Liver (tissue), 9 donors: ENCODE results near the gene PALLD. TPM values are rescaled to one million over a fixed set of nuclear protein-coding genes. Genes with fewer than 3 reads are reported as not detected.

Experiments used
- DNase-seq: peaks from one replicate; pipeline ENCODE4 v3.0.0-alpha.2; 2017; ENCODE audit warnings: low spot score
- H3K27ac ChIP-seq, 2 donors: one replicate each; pipeline ENCODE4 v1.7.0; 2013; ENCODE audit warnings: inconsistent platforms in 2 of 2, low read length in 2 of 2, control low read depth in 1 of 2, low read depth in 1 of 2, mild to moderate bottlenecking in 1 of 2
- H3K27me3 ChIP-seq, 4 donors: one replicate each; pipeline versions ENCODE4 v1.6.1 to v1.7.0; 2013; ENCODE audit warnings: low read length in 3 of 4, inconsistent platforms in 1 of 4, mild to moderate bottlenecking in 1 of 4, moderate library complexity in 1 of 4; ENCODE audit not compliant: control insufficient read depth in 4 of 4, insufficient read depth in 4 of 4
- H3K36me3 ChIP-seq, 4 donors: one replicate each; pipeline versions ENCODE4 v1.6.1 to v1.7.0; 2013; ENCODE audit warnings: low read length in 3 of 4, mild to moderate bottlenecking in 3 of 4, low read depth in 1 of 4, moderate library complexity in 1 of 4; ENCODE audit not compliant: control insufficient read depth in 4 of 4, insufficient read depth in 3 of 4
- H3K4me1 ChIP-seq, 4 donors: one replicate each; pipeline versions ENCODE4 v1.6.1 to v1.7.0; 2013; ENCODE audit warnings: low read length in 3 of 4, mild to moderate bottlenecking in 3 of 4, moderate library complexity in 1 of 4; ENCODE audit not compliant: control insufficient read depth in 4 of 4, insufficient read depth in 4 of 4
- H3K4me3 ChIP-seq, 3 donors: one replicate each; pipeline versions ENCODE4 v1.6.1 to v1.7.0; 2013; ENCODE audit warnings: low read length in 3 of 3, control low read depth in 1 of 3, low read depth in 1 of 3, mild to moderate bottlenecking in 1 of 3
- H3K9ac ChIP-seq, 2 donors: one replicate each; pipeline ENCODE4 v1.7.0; 2013; ENCODE audit warnings: low read length in 2 of 2, mild to moderate bottlenecking in 2 of 2, moderate library complexity in 2 of 2, control low read depth in 1 of 2, low read depth in 1 of 2
- H3K9me3 ChIP-seq, 4 donors: one replicate each; pipeline versions ENCODE4 v1.6.1 to v1.7.0; 2013; ENCODE audit warnings: low read length in 3 of 4; ENCODE audit not compliant: control insufficient read depth in 4 of 4
- EGR1 ChIP-seq, 2 donors: IDR thresholded peaks; 2 replicates each; pipeline ENCODE4 v1.6.1; 2016 to 2018; ENCODE audit warnings: antibody characterized with exemption in 2 of 2, low read depth in 2 of 2
- FOXA1 ChIP-seq: IDR thresholded peaks from 2 replicates; pipeline ENCODE4 v1.6.1; 2016; ENCODE audit warnings: antibody characterized with exemption
- GABPA ChIP-seq, 2 donors: IDR thresholded peaks in 1 of 2; conservative IDR thresholded peaks in 1 of 2; 2 replicates each; pipeline ENCODE4 v1.6.1; 2016; ENCODE audit warnings: antibody characterized with exemption in 2 of 2, mild to moderate bottlenecking in 1 of 2, moderate library complexity in 1 of 2
- HNF4A ChIP-seq, 2 donors: conservative IDR thresholded peaks; 2 replicates each; pipeline ENCODE4 v1.6.1; 2016; ENCODE audit warnings: antibody characterized with exemption in 2 of 2, mild to moderate bottlenecking in 2 of 2
- HNF4G ChIP-seq: IDR thresholded peaks from 2 replicates; pipeline ENCODE4 v1.6.1; 2016; ENCODE audit warnings: antibody characterized with exemption
- NR2F2 ChIP-seq: IDR thresholded peaks from 2 replicates; pipeline ENCODE4 v1.6.1; 2016; ENCODE audit warnings: antibody characterized with exemption
- RAD21 ChIP-seq, 2 donors: IDR thresholded peaks; 2 replicates each; pipeline ENCODE4 v1.6.1; 2016; ENCODE audit warnings: antibody characterized with exemption in 2 of 2, mild to moderate bottlenecking in 2 of 2
- RXRA ChIP-seq, 2 donors: IDR thresholded peaks; 2 replicates each; pipeline ENCODE4 v1.6.1; 2017 to 2018; ENCODE audit warnings: antibody characterized with exemption in 2 of 2, mild to moderate bottlenecking in 1 of 2
- SP1 ChIP-seq: IDR thresholded peaks from 2 replicates; pipeline ENCODE4 v1.6.1; 2018; ENCODE audit warnings: antibody characterized with exemption, mild to moderate bottlenecking
- TAF1 ChIP-seq: conservative IDR thresholded peaks from 2 replicates; pipeline ENCODE4 v1.6.1; 2016; ENCODE audit warnings: antibody characterized with exemption, mild to moderate bottlenecking
- YY1 ChIP-seq: IDR thresholded peaks from 2 replicates; pipeline ENCODE4 v1.6.1; 2016; ENCODE audit warnings: antibody characterized with exemption, mild to moderate bottlenecking
- WGBS: extraction: QIAGEN DNeasy Blood & Tissue Kit; methylation state at CpG from one replicate; pipeline ENCODE4 v1.1.7; 2013; 5-methylcytosine and 5-hydroxymethylcytosine counted together
- polyA plus RNA-seq, 2 donors: library from polyadenylated mRNA; stranded (reverse) in 1 of 2; unstranded in 1 of 2; fragments of 200-250 nt in 1 of 2; fragments of >200 nt in 1 of 2; fragmentation: Nextera tagmentation in 1 of 2; extraction: Ambion mirVana in 1 of 2; gene quantifications; one replicate each; pipeline versions ENCODE4 v1.2.1 to v1.2.3, GENCODE V29; 2013 to 2015
- total RNA-seq, 2 donors: library from RNA; depleted of rRNA; stranded (reverse); fragments of >200 nt; gene quantifications; one replicate each; pipeline ENCODE4 v1.2.3, GENCODE V29; 2014
- TF ChIP-seq, protein P1 (sequence below): IDR thresholded peaks from 2 replicates; pipeline ENCODE4 v1.6.1; 2016; ENCODE audit warnings: antibody characterized with exemption
- TF ChIP-seq, protein P2 (sequence below): fragments of 150-350 bp; IDR thresholded peaks from 2 replicates; pipeline ENCODE4 v1.5.1; 2017; ENCODE audit warnings: improper control_type of control experiment, low read depth, low read length; ENCODE audit not compliant: missing input control
- TF ChIP-seq, protein P3 (sequence below): IDR thresholded peaks from 2 replicates; pipeline ENCODE4 v1.6.1; 2016; ENCODE audit warnings: antibody characterized with exemption
- TF ChIP-seq, protein P4 (sequence below): IDR thresholded peaks from 2 replicates; pipeline ENCODE4 v1.6.1; 2016; ENCODE audit warnings: antibody characterized with exemption, mild to moderate bottlenecking
- TF ChIP-seq, protein P5 (sequence below): IDR thresholded peaks from 2 replicates; pipeline ENCODE4 v1.6.1; 2016; ENCODE audit warnings: antibody characterized with exemption
- donor health status: healthy.
- donor health status: healthy.
- donor health status: healthy.
- donor health status: healthy.
- donor health status: healthy.

PALLD gene
- total and polyA plus RNA-seq, 4 donors, result 9.0 to 26.3 (median 14.7) TPM

DNA sequence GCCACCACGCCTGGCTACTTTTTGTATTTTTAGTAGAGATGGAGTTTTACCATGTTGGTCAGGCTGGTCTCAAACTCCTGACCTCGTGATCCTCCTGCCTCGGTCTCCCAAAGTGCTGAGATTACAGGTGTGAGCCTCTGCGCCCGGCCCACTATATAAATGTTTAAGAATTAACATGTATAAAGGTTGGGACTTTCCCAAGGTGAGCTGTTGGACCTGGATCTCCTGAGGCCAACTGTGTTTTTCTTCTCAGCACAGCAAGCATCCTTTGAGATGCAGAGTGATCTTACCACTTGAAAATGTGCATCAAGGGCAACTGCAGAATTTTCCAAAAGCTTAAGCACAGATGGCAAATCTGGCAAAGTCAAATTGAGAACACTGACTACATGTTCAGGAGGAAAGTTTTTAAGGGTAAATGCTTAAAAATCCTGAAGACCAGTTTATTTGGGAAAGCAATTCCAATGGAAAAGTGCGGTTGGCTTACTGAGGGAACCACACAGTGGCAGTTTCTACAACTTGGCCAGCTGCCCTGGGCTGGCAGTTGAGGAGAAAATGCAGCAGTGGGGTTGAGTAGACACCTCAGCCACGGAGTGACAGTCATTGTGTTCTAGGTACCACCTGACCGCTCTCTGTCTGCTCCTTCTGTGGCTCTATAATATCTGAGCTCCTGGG lies 344.3 kb downstream of the PALLD start:
- Histone ChIP-seq H3K36me3 (no peaks in the 10 kb centered on the region), H3K27ac (no peak overlapping the region), H3K27me3 (no peaks in the 10 kb centered on the region), H3K4me1 (peaks cover 2 to 26% (median 11%) of the 10 kb centered on the region in 4 donors), H3K9ac (no peak overlapping the region), H3K4me3 (no peak overlapping the region), H3K9me3 (no peaks in the 10 kb centered on the region)
- TF ChIP-seq GABPA (IDR thresholded peaks at IDR 0.05 in 1 of 2, conservative IDR thresholded peaks at IDR 0.05 in 1 of 2) (no peak), NR2F2 (no peak), FOXA1 (no peak), SP1 (no peak), RAD21 (IDR thresholded peaks at IDR 0.05) (no peak), YY1 (no peak), EGR1 (IDR thresholded peaks at IDR 0.05; ENCODE audit: low read depth in 2 of 2) (no peak), HNF4A (conservative IDR thresholded peaks at IDR 0.05) (no peak), TAF1 (no peak), HNF4G (no peak), RXRA (IDR thresholded peaks at IDR 0.05) (no peak)
- TF ChIP-seq, protein P1, sequence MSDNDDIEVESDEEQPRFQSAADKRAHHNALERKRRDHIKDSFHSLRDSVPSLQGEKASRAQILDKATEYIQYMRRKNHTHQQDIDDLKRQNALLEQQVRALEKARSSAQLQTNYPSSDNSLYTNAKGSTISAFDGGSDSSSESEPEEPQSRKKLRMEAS, result no peak
- TF ChIP-seq, protein P2, sequence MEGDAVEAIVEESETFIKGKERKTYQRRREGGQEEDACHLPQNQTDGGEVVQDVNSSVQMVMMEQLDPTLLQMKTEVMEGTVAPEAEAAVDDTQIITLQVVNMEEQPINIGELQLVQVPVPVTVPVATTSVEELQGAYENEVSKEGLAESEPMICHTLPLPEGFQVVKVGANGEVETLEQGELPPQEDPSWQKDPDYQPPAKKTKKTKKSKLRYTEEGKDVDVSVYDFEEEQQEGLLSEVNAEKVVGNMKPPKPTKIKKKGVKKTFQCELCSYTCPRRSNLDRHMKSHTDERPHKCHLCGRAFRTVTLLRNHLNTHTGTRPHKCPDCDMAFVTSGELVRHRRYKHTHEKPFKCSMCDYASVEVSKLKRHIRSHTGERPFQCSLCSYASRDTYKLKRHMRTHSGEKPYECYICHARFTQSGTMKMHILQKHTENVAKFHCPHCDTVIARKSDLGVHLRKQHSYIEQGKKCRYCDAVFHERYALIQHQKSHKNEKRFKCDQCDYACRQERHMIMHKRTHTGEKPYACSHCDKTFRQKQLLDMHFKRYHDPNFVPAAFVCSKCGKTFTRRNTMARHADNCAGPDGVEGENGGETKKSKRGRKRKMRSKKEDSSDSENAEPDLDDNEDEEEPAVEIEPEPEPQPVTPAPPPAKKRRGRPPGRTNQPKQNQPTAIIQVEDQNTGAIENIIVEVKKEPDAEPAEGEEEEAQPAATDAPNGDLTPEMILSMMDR, result no peak
- TF ChIP-seq, protein P3, sequence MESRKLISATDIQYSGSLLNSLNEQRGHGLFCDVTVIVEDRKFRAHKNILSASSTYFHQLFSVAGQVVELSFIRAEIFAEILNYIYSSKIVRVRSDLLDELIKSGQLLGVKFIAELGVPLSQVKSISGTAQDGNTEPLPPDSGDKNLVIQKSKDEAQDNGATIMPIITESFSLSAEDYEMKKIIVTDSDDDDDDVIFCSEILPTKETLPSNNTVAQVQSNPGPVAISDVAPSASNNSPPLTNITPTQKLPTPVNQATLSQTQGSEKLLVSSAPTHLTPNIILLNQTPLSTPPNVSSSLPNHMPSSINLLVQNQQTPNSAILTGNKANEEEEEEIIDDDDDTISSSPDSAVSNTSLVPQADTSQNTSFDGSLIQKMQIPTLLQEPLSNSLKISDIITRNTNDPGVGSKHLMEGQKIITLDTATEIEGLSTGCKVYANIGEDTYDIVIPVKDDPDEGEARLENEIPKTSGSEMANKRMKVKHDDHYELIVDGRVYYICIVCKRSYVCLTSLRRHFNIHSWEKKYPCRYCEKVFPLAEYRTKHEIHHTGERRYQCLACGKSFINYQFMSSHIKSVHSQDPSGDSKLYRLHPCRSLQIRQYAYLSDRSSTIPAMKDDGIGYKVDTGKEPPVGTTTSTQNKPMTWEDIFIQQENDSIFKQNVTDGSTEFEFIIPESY, result no peak
- TF ChIP-seq, protein P4, sequence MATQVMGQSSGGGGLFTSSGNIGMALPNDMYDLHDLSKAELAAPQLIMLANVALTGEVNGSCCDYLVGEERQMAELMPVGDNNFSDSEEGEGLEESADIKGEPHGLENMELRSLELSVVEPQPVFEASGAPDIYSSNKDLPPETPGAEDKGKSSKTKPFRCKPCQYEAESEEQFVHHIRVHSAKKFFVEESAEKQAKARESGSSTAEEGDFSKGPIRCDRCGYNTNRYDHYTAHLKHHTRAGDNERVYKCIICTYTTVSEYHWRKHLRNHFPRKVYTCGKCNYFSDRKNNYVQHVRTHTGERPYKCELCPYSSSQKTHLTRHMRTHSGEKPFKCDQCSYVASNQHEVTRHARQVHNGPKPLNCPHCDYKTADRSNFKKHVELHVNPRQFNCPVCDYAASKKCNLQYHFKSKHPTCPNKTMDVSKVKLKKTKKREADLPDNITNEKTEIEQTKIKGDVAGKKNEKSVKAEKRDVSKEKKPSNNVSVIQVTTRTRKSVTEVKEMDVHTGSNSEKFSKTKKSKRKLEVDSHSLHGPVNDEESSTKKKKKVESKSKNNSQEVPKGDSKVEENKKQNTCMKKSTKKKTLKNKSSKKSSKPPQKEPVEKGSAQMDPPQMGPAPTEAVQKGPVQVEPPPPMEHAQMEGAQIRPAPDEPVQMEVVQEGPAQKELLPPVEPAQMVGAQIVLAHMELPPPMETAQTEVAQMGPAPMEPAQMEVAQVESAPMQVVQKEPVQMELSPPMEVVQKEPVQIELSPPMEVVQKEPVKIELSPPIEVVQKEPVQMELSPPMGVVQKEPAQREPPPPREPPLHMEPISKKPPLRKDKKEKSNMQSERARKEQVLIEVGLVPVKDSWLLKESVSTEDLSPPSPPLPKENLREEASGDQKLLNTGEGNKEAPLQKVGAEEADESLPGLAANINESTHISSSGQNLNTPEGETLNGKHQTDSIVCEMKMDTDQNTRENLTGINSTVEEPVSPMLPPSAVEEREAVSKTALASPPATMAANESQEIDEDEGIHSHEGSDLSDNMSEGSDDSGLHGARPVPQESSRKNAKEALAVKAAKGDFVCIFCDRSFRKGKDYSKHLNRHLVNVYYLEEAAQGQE, result no peak
- TF ChIP-seq, protein P5, sequence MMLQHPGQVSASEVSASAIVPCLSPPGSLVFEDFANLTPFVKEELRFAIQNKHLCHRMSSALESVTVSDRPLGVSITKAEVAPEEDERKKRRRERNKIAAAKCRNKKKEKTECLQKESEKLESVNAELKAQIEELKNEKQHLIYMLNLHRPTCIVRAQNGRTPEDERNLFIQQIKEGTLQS, result no peak
- 83% methylated on average over 8 of the region's 8 CpGs for WGBS
- DNase-seq, result no peak
